ENCODE data around the gene CDC42SE2.

Gene CDC42SE2

GRCh38 chr5:131355971-131356528, 92.2 kb downstream of the CDC42SE2 start:
- H3K4me3 ChIP-seq (ENCODE audit: low read depth, low read length): no peak overlapping the region
- no peak for TF ChIP-seq CTCF (IDR thresholded peaks at IDR 0.05; ENCODE audit: borderline replicate concordance, insufficient read depth, low read depth, low read length)

- no peak for TF ChIP-seq CTCF (IDR thresholded peaks at IDR 0.05; ENCODE audit: borderline replicate concordance, insufficient read depth, low read depth, low read length)
- no peak overlapping the region for H3K4me3 ChIP-seq (ENCODE audit: low read depth, low read length)
Measured at GRCh38 chr5:131356619-131357018, 92.8 kb downstream of the CDC42SE2 start.

DNA sequence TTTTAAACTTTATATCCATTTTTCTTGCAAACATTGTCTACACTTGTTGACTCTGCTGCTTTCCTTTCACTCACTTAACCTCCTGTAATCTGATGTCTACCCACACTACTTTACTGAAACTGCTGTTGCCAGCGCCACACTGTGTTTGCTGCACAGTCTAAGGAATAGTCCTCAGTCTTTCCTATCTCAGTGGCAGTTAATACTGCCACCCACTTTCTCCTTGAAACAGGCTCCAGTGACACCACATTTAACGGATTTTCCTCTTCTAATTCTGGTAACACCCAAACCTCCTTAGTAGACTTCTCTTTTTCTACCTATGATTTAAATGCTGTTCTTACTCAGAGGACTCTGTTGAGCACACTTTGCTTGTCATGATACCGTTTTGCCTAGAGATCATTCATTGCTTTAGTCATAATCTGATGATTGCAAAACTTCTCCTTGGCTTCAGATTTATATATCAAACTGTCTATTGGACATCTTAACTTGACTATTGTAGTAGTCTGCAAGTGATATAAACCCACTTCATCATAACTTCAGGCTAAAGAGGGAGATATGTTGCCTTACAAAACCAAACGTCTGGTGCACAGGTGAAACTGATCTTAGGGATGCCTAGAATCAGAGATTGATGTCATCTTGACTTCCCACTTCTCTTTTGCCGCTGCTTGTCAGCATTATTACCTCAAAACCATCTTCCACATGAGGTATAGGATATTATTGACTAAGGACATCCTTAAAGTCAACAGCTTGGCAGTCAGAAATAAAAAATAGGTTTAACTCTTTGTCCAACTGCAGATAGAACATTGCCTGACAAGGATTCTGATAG, 94.1 kb downstream of the CDC42SE2 start:
- TF ChIP-seq CTCF (IDR thresholded peaks at IDR 0.05; ENCODE audit: borderline replicate concordance, insufficient read depth, low read depth, low read length): no peak
- no peak overlapping the region for H3K4me3 ChIP-seq (ENCODE audit: low read depth, low read length)

DNA sequence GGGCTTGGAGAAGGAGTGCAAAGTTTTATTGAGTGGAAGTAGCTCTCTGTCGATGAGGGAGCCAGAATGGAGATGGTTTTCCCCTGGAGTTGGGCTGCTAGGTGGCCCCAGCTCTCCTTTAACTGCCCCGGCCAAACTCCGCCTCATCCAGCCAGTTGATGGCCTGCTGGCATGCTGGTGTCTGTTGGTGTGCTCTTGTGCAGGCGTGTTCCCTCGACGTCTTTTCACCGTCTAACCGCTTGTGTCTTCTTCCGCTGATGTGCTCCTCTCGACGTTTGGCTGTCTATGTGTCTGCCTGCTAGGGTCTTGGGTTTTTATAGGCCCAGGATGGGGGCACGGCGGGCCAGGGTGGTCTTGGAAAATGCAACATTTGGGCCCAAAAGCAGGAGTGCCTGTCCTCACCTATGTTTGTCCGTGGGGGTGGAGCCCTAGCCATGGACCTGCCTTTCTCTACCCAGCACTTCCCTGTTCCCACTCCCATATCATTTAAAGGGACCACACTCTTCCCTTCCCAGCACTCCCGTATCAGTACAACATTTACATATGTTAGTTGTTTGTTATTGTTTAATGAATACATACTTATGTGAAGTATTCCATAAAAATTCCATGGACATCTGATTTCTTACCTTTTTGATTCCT, 97.9 kb downstream of the CDC42SE2 start:
- no peak for TF ChIP-seq CTCF (IDR thresholded peaks at IDR 0.05; ENCODE audit: borderline replicate concordance, insufficient read depth, low read depth, low read length)
- no peak overlapping the region for H3K4me3 ChIP-seq (ENCODE audit: low read depth, low read length)

GRCh38 chr5:131363811-131364506, 100.1 kb downstream of the CDC42SE2 start:
- no peak for TF ChIP-seq CTCF (IDR thresholded peaks at IDR 0.05; ENCODE audit: borderline replicate concordance, insufficient read depth, low read depth, low read length)
- no peak overlapping the region for H3K4me3 ChIP-seq (ENCODE audit: low read depth, low read length)

DNA sequence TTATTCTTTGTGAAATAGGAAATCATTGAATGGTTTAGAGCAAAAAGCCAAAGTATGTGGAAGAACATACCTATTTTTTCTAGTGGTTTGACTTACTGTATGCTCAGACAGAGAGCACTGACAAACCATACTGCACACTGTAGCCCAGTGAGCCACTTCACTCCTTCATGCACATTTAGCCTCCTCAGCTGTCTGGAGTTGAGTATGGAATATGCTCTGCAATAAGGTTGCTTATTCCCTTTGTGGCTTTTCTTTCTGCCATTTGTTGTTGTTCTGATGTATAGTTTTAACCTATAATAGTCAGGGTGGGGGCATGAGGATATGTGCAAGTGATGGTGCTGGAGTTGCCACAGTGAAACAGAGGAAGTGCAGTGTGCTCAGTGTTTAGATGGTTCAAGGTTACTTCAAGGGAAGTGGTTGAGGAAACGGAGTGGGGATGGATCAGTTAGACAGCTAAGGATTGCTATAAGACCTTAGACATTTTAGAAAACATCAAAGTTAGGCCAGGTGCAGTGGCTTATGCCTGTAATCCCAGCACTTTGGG, 100.7 kb downstream of the CDC42SE2 start:
- no peak overlapping the region for H3K4me3 ChIP-seq (ENCODE audit: low read depth, low read length)
- no peak for TF ChIP-seq CTCF (IDR thresholded peaks at IDR 0.05; ENCODE audit: borderline replicate concordance, insufficient read depth, low read depth, low read length)
